ENCODE measurements around the gene SOX13. TPM values are rescaled to one million over a fixed set of nuclear protein-coding genes. Genes with fewer than 3 reads are reported as not detected.

SOX13 gene
- total RNA-seq, 1 donor from 2014 or later: 9.1 TPM

DNA sequence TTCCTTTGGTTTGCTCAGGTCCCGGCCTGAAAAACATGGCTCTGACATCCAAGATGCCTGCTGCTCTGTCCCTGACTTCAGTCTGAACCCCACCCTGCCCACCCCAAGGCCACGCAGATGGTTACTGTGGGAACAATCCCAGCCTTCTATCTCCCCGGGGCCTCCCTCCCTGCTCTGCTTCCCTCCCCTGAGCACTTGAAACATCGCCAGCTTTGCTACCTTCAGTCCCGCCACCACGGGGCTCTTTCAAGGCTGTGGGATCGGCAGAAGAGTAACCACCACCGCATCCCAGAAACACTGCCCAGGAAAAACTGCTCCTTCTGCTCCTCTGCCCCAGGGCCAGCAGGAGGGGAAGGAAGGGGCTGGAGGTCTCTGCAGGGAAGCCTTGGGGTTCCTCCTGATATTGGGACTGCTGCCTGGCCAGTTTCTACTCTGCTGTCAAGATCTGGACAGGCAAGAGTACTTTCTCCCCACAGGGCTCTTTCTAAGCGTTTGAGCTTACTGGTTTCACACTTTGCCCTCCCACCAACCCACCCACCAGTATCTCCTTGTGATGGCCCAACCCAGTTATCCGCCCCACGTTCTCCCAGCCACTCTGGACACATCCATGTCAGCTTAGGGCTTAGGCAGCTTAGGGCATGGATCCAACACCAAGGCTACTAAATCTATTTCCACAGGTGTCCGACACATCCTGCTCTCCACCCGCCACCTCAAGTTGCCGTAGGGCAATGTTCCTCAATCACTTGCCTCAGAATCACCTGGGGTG lies 70.5 kb downstream of the SOX13 start:
- Mint-ChIP-seq H3K36me3 (ENCODE audit: low read depth) (peaks cover 13% of the 10 kb centered on the region), H3K4me3 (ENCODE audit: unreplicated experiment) (no peak overlapping the region), H3K9me3 (ENCODE audit: low read depth) (no peaks in the 10 kb centered on the region), H3K27me3 (ENCODE audit: low read depth) (no peaks in the 10 kb centered on the region), H3K4me1 (ENCODE audit: low read depth) (no peaks in the 10 kb centered on the region), H3K27ac (ENCODE audit: unreplicated experiment) (no peak overlapping the region)
- no peak for DNase-seq (ENCODE audit: low spot score)
- TF ChIP-seq, protein P1, sequence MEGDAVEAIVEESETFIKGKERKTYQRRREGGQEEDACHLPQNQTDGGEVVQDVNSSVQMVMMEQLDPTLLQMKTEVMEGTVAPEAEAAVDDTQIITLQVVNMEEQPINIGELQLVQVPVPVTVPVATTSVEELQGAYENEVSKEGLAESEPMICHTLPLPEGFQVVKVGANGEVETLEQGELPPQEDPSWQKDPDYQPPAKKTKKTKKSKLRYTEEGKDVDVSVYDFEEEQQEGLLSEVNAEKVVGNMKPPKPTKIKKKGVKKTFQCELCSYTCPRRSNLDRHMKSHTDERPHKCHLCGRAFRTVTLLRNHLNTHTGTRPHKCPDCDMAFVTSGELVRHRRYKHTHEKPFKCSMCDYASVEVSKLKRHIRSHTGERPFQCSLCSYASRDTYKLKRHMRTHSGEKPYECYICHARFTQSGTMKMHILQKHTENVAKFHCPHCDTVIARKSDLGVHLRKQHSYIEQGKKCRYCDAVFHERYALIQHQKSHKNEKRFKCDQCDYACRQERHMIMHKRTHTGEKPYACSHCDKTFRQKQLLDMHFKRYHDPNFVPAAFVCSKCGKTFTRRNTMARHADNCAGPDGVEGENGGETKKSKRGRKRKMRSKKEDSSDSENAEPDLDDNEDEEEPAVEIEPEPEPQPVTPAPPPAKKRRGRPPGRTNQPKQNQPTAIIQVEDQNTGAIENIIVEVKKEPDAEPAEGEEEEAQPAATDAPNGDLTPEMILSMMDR (IDR thresholded peaks at IDR 0.05): no peak

GRCh38 chr1:204145033-204145504 lies 72.2 kb downstream of the SOX13 start:
- H3K4me3 Mint-ChIP-seq (ENCODE audit: unreplicated experiment): no peak overlapping the region
- H3K4me1 Mint-ChIP-seq (ENCODE audit: low read depth): peaks cover 2% of the 10 kb centered on the region
- H3K27ac Mint-ChIP-seq (ENCODE audit: unreplicated experiment): no peak overlapping the region
- TF ChIP-seq, protein P1 (IDR thresholded peaks at IDR 0.05): no peak
- H3K9me3 Mint-ChIP-seq (ENCODE audit: low read depth): no peaks in the 10 kb centered on the region
- DNase-seq (ENCODE audit: low spot score): no peak
- H3K36me3 Mint-ChIP-seq (ENCODE audit: low read depth): peaks cover 7% of the 10 kb centered on the region
- H3K27me3 Mint-ChIP-seq (ENCODE audit: low read depth): no peaks in the 10 kb centered on the region

DNA sequence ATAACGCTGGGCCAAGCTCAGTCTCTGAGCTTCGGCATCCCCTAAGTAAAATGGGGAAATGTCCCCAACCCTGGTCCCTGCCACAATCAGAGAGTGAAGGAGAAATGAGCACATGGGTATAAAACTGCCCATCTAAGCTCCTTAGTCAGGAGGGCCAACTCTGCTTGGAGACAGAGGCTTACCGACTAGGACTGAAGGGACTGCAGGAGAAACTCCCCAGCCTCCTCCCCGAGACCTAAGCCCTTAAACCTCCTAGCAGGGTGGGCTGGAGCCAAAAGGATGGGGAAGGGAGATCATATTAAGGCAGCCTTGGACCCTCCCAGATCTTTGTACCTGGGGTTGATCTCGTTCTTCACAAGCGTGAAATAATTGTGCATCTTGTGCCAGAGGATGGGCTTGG lies 73.4 kb downstream of the SOX13 start:
- peaks cover 3% of the 10 kb centered on the region for H3K36me3 Mint-ChIP-seq (ENCODE audit: low read depth)
- H3K27ac Mint-ChIP-seq (ENCODE audit: unreplicated experiment): no peak overlapping the region
- no peaks in the 10 kb centered on the region for H3K27me3 Mint-ChIP-seq (ENCODE audit: low read depth)
- no peak for DNase-seq (ENCODE audit: low spot score)
- TF ChIP-seq, protein P1 (IDR thresholded peaks at IDR 0.05): no peak
- H3K9me3 Mint-ChIP-seq (ENCODE audit: low read depth): no peaks in the 10 kb centered on the region
- no peak overlapping the region for H3K4me3 Mint-ChIP-seq (ENCODE audit: unreplicated experiment)
- peaks cover 11% of the 10 kb centered on the region for H3K4me1 Mint-ChIP-seq (ENCODE audit: low read depth)

DNA sequence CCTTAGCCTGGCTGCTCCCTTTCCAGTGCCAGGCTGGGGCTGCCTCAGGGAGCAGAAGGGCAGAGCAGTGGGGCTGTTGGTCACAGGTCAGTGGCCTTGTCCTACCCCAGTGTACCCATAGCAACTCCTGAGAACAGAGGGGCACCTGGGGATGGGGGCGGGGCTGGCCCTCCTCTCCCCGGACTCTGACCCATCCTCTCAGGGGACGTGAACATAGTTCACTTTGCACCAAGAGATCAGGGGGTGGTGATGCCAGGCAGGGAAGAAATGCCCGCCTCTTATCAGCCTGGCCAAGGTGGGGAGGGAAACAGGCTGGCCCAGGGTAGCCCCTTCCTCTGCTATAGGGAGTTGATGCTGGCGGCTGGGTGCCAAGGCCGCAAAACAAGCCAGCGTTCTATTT lies 74.0 kb downstream of the SOX13 start:
- Mint-ChIP-seq H3K27ac (ENCODE audit: unreplicated experiment) (no peak overlapping the region), H3K27me3 (ENCODE audit: low read depth) (no peaks in the 10 kb centered on the region), H3K36me3 (ENCODE audit: low read depth) (peaks cover 3% of the 10 kb centered on the region), H3K4me1 (ENCODE audit: low read depth) (peaks cover 11% of the 10 kb centered on the region), H3K9me3 (ENCODE audit: low read depth) (no peaks in the 10 kb centered on the region), H3K4me3 (ENCODE audit: unreplicated experiment) (no peak overlapping the region)
- peak; percentile 64 for DNase-seq (ENCODE audit: low spot score)
- TF ChIP-seq, protein P1 (IDR thresholded peaks at IDR 0.05): no peak

GRCh38 chr1:204147406-204148383 lies 74.8 kb downstream of the SOX13 start:
- Mint-ChIP-seq H3K36me3 (ENCODE audit: low read depth) (peaks cover 3% of the 10 kb centered on the region), H3K4me1 (ENCODE audit: low read depth) (peaks cover 11% of the 10 kb centered on the region), H3K4me3 (ENCODE audit: unreplicated experiment) (no peak overlapping the region), H3K27me3 (ENCODE audit: low read depth) (no peaks in the 10 kb centered on the region), H3K9me3 (ENCODE audit: low read depth) (no peaks in the 10 kb centered on the region), H3K27ac (ENCODE audit: unreplicated experiment) (no peak overlapping the region)
- DNase-seq (ENCODE audit: low spot score): peak; percentile 25
- TF ChIP-seq, protein P1 (IDR thresholded peaks at IDR 0.05): no peak
